K562 (cell line): ENCODE measurements around the gene RBM12. TPM values are rescaled to one million over a fixed set of nuclear protein-coding genes. Genes with fewer than 3 reads are reported as not detected.

Source experiments
- BRD4 ChIP-seq: fragments of 200-600 bp; sonication (generic); IDR thresholded peaks from 2 replicates; pipeline ENCODE4 v1.6.1; 2017; ENCODE audit warnings: inconsistent platforms
- CBX3 ChIP-seq, 2 experiments: IDR thresholded peaks; 1 replicate in 1 of 2; 2 replicates in 1 of 2; pipeline ENCODE4 v1.6.1; 2012; ENCODE audit warnings: inconsistent platforms in 2 of 2, low read length in 2 of 2, borderline replicate concordance in 1 of 2, control low read depth in 1 of 2
- CEBPG ChIP-seq, 3 experiments: fragments of 200-800 bp in 1 of 3; sonication (Bioruptor generic) in 1 of 3; sonication (generic) in 1 of 3; formaldehyde crosslinking in 1 of 3; IDR thresholded peaks in 2 of 3; conservative IDR thresholded peaks in 1 of 3; 2 replicates each; pipeline versions ENCODE4 v1.6.1 to v1.8.0; 2016 to 2022; ENCODE audit warnings: missing compliant biosample characterization in 2 of 3, missing genetic modification characterization in 2 of 3, mild to moderate bottlenecking in 1 of 3, missing genetic modification reagents in 1 of 3
- COPS2 ChIP-seq: fragments of 450-650 bp; conservative IDR thresholded peaks from 2 replicates; pipeline ENCODE4 v1.6.1; 2016; ENCODE audit warnings: mild to moderate bottlenecking, moderate library complexity
- CTBP1 ChIP-seq: fragments of 450-650 bp; IDR thresholded peaks from 2 replicates; pipeline ENCODE4 v1.6.1; 2016; ENCODE audit warnings: borderline replicate concordance
- ESRRA ChIP-seq: fragments of 450-650 bp; IDR thresholded peaks from 2 replicates; pipeline ENCODE4 v1.6.1; 2014; ENCODE audit warnings: low read depth, mild to moderate bottlenecking, moderate library complexity, borderline replicate concordance
- FOSL1 ChIP-seq: fragments of 200-800 bp; sonication (Bioruptor generic); conservative IDR thresholded peaks from 2 replicates; pipeline ENCODE4 v1.6.1; 2016; ENCODE audit warnings: missing genetic modification characterization, missing compliant biosample characterization
- FOXA3 ChIP-seq, 2 experiments: fragments of 450-650 bp in 1 of 2; sonication (generic) in 1 of 2; formaldehyde crosslinking; IDR thresholded peaks in 1 of 2; conservative IDR thresholded peaks in 1 of 2; 2 replicates each; pipeline versions ENCODE4 v1.4.0 to v1.8.0; 2020 to 2022; ENCODE audit warnings: mild to moderate bottlenecking in 2 of 2, missing genetic modification reagents in 1 of 2
- HNRNPK ChIP-seq: fragments of 200-400 bp; formaldehyde crosslinking; IDR thresholded peaks from one replicate; pipeline ENCODE4 v1.6.1; 2018; ENCODE audit warnings: mild to moderate bottlenecking, low read depth, low read length; ENCODE audit not compliant: poor library complexity, severe bottlenecking
- HNRNPL ChIP-seq: fragments of 200-400 bp; formaldehyde crosslinking; IDR thresholded peaks from 2 replicates; pipeline ENCODE4 v1.6.1; 2017; ENCODE audit warnings: low read depth, mild to moderate bottlenecking, low read length
- KAT2B ChIP-seq: IDR thresholded peaks from one replicate; pipeline ENCODE4 v1.6.1; 2012; ENCODE audit warnings: low read depth, mild to moderate bottlenecking, control low read depth, inconsistent platforms, low read length, moderate library complexity
- MAZ ChIP-seq, 2 experiments: fragments of 450-650 bp in 1 of 2; sonication (generic) in 1 of 2; formaldehyde crosslinking; IDR thresholded peaks in 1 of 2; conservative IDR thresholded peaks in 1 of 2; 2 replicates each; pipeline versions ENCODE4 v1.4.0 to v1.5.0; 2020; ENCODE audit warnings: mild to moderate bottlenecking in 1 of 2, missing genetic modification reagents in 1 of 2
- MBD1 ChIP-seq: fragments of 250-450 bp; sonication (Bioruptor Pico); IDR thresholded peaks from 2 replicates; pipeline ENCODE4 v1.8.0; 2022; ENCODE audit warnings: inconsistent platforms
- MXD1 ChIP-seq: fragments of 250-450 bp; sonication (Bioruptor Pico); IDR thresholded peaks from 2 replicates; pipeline ENCODE4 v1.8.0; 2021; ENCODE audit warnings: borderline replicate concordance, mild to moderate bottlenecking, moderate library complexity; ENCODE audit not compliant: poor library complexity, severe bottlenecking
- PTTG1 ChIP-seq: fragments of 450-650 bp; IDR thresholded peaks from 2 replicates; pipeline ENCODE4 v1.6.1; 2016; ENCODE audit warnings: low read depth, mild to moderate bottlenecking, missing genetic modification characterization, missing compliant biosample characterization
- SREBF2 ChIP-seq: sonication (generic); formaldehyde crosslinking; IDR thresholded peaks from 2 replicates; pipeline ENCODE4 v1.4.0; 2020; ENCODE audit warnings: mild to moderate bottlenecking, missing genetic modification reagents
- ZBTB7A ChIP-seq: IDR thresholded peaks from 2 replicates; pipeline ENCODE4 v1.6.1; 2011; ENCODE audit warnings: low read depth, mild to moderate bottlenecking, low read length, moderate library complexity, borderline replicate concordance; ENCODE audit not compliant: control insufficient read depth
- ZFP36 ChIP-seq: fragments of 150-350 bp; IDR thresholded peaks from 2 replicates; pipeline ENCODE4 v1.6.1; 2018; ENCODE audit warnings: low read length, low read depth; ENCODE audit not compliant: partially characterized antibody
- ZKSCAN1 ChIP-seq: fragments of 150-350 bp; IDR thresholded peaks from 2 replicates; pipeline ENCODE4 v1.6.1; 2016; ENCODE audit warnings: low read depth, low read length
- ZNF224 ChIP-seq: sonication (generic); formaldehyde crosslinking; IDR thresholded peaks from 2 replicates; pipeline ENCODE4 v1.8.0; 2022; ENCODE audit warnings: mild to moderate bottlenecking, missing genetic modification reagents
- ZNF561 ChIP-seq: fragments of 450-650 bp; formaldehyde crosslinking; conservative IDR thresholded peaks from 2 replicates; pipeline ENCODE4 v1.4.0; 2020; ENCODE audit warnings: mild to moderate bottlenecking, moderate library complexity
- ZNF668 ChIP-seq: fragments of 250-450 bp; sonication (Bioruptor Pico); IDR thresholded peaks from 2 replicates; pipeline ENCODE4 v1.8.0; 2022; ENCODE audit warnings: mild to moderate bottlenecking, inconsistent platforms
- ZNF696 ChIP-seq: fragments of 250-450 bp; sonication (Bioruptor Pico); conservative IDR thresholded peaks from 2 replicates; pipeline ENCODE4 v1.4.0; 2020; ENCODE audit warnings: mild to moderate bottlenecking, moderate library complexity
- polyA plus RNA-seq, 8 experiments: library from polyadenylated mRNA; depleted of rRNA in 4 of 8; stranded (reverse) in 5 of 8; unstranded in 3 of 8; fragments of >200 nt; fragmentation: Nextera tagmentation in 2 of 8; fragmentation: Illumina TruSeq in 1 of 8; extraction: Ambion mirVana in 2 of 8; extraction: Trizol in 1 of 8; gene quantifications; 2 replicates each; pipeline versions ENCODE4 v1.2.1 to v1.2.3, GENCODE V29; 2011 to 2014; ENCODE audit warnings: inconsistent platforms in 1 of 8, missing spikeins in 1 of 8
- total RNA-seq, 7 experiments: library from RNA; depleted of rRNA in 6 of 7; stranded (reverse); fragments of >200 nt in 6 of 7; fragmentation: Illumina TruSeq in 2 of 7; extraction: Trizol in 2 of 7; gene quantifications; 2 replicates each; pipeline versions ENCODE4 v1.2.1 to v1.2.3, GENCODE V29; 2011 to 2021; ENCODE audit warnings: low replicate concordance in 1 of 7
- TF ChIP-seq, protein P1 (sequence below): fragments of 250-450 bp; sonication (Bioruptor Pico); IDR thresholded peaks from 2 replicates; pipeline ENCODE4 v1.9.0; 2021; ENCODE audit warnings: mild to moderate bottlenecking

The RBM12 gene
- total and polyA plus RNA-seq, 9 of the 15 experiments (the other 6 are each of a cell fraction or from before 2014, with no cell fraction given): 5.0 to 162 (median 73.3) TPM

DNA sequence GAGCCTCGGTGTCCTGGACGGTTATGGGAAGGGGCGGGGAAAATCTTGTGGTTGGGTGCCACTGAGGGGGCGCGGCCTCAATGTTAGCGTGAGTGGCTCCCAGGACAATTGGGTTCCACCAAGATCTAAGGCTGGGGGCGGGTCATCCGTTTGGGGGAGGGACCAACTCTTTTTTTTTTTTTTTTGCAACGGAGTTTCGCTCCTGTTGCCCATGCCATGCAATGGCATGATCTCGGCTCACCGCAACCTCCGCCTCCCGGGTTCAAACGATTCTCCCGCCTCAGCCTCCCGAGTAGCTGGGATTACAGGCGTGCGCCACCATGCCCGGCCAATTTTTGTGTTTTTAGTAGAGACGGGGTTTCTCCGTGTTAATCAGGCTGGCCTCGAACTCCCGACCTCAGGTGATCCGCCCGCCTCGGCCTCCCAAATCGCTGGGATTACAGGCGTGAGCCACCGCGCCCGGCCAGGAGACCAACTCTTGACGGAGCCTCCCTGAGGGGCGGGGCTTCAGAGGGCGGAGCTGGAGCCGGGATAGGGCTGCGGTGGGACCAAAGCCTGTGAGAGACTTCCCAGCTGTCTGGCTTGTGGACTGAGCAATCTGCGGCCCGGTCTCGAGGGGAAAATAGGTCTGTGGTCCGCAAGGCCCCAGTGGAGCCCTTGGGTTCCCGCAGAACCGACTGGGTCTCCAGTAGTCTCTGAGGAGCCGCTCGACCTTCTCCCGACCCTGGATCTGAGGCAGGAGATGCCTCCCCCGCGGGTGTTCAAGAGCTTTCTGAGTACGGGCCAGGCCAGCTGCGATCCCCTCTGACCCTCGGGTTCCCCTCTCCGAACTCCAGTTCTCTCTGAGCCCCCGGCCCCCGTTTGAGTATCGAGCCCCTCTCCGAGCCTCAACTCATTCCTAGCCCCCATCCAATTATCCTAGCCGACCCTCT is 48.0 kb downstream of the RBM12 start (continued):
- TF ChIP-seq MBD1 (no peak), ZNF696 (CRISPR knock-in tag) (no peak), PTTG1 (tag) (no peak), MAZ (CRISPR knock-in tag; conservative IDR thresholded peaks at IDR 0.05 in 1 of 2, IDR thresholded peaks at IDR 0.05 in 1 of 2) (peak; percentile 20 to 39; a peak in 2 of 4 replicates), ZKSCAN1 (no peak), SREBF2 (CRISPR knock-in tag) (no peak), CBX3 (IDR thresholded peaks at IDR 0.05; ENCODE audit: borderline replicate concordance in 1 of 2, low read length in 2 of 2) (no peak), FOXA3 (CRISPR knock-in tag; conservative IDR thresholded peaks at IDR 0.05 in 1 of 2, IDR thresholded peaks at IDR 0.05 in 1 of 2) (peak in 1 of 2 experiments; percentile 41; a peak in 1 of 4 replicates), ZFP36 (no peak), ZBTB7A (peak; percentile 18; the same call in 1 of the 2 replicates), MXD1 (CRISPR knock-in tag) (no peak), ZNF224 (CRISPR knock-in tag) (no peak), HNRNPL (no peak), BRD4 (no peak), CTBP1 (no peak; the same call in 1 of the 2 replicates), ESRRA (peak; percentile 35; the same call in 1 of the 2 replicates), HNRNPK (no peak), FOSL1 (tag) (no peak), COPS2 (no peak), ZNF668 (no peak), ZNF561 (no peak), KAT2B (no peak), CEBPG (CRISPR knock-in tag; IDR thresholded peaks at IDR 0.05) (no peak), CEBPG (tag; conservative IDR thresholded peaks at IDR 0.05 in 1 of 2, IDR thresholded peaks at IDR 0.05 in 1 of 2) (no peak)
- TF ChIP-seq, protein P1, sequence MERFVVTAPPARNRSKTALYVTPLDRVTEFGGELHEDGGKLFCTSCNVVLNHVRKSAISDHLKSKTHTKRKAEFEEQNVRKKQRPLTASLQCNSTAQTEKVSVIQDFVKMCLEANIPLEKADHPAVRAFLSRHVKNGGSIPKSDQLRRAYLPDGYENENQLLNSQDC (CRISPR knock-in tag): no peak
